Myocyte (in vitro differentiated cells): ENCODE results near the gene UMODL1. TPM values are rescaled to one million over a fixed set of nuclear protein-coding genes. Genes with fewer than 3 reads are reported as not detected.
"Not testable (repeated sequence)": the region's sequence is repeated elsewhere in the genome, so short reads cannot be mapped to it uniquely, and the experiment has no call there.

Experiments used
- DNase-seq: peaks from one replicate; pipeline ENCODE4 v3.0.0-alpha.2; 2012; ENCODE audit warnings: low read depth
- total RNA-seq: library from RNA; depleted of rRNA; stranded (reverse); fragments of >200 nt; gene quantifications from 2 replicates; pipeline ENCODE4 v1.2.3, GENCODE V29; 2014

The UMODL1 gene
- total RNA-seq, 1 donor from 2014 or later, result not detected

- DNase-seq, result no peak
Measured at GRCh38 chr21:42058631-42059111, 12.4 kb upstream of the UMODL1 start.

- no peak for DNase-seq
Measured at GRCh38 chr21:42059141-42059540, 12.0 kb upstream of the UMODL1 start.

GRCh38 chr21:42059721-42060120 is 11.4 kb upstream of the UMODL1 start:
- no peak for DNase-seq

GRCh38 chr21:42060166-42060565 is 11.0 kb upstream of the UMODL1 start:
- no peak for DNase-seq

- DNase-seq, result no peak
Measured at GRCh38 chr21:42061195-42061985, 9.7 kb upstream of the UMODL1 start.

- no peak for DNase-seq
Measured at GRCh38 chr21:42061986-42062235, 9.2 kb upstream of the UMODL1 start.

- DNase-seq, result no peak
Measured at GRCh38 chr21:42062236-42063022, 8.7 kb upstream of the UMODL1 start.

GRCh38 chr21:42063191-42063570 is 7.9 kb upstream of the UMODL1 start:
- no peak for DNase-seq

GRCh38 chr21:42063571-42064521 is 7.3 kb upstream of the UMODL1 start:
- no peak for DNase-seq

GRCh38 chr21:42066521-42066920 is 4.6 kb upstream of the UMODL1 start:
- DNase-seq, result no peak

- no peak for DNase-seq
Measured at GRCh38 chr21:42067531-42068255, 3.4 kb upstream of the UMODL1 start.

- no peak for DNase-seq
Measured at GRCh38 chr21:42068256-42068545, 2.9 kb upstream of the UMODL1 start.

GRCh38 chr21:42068592-42068991 is 2.5 kb upstream of the UMODL1 start:
- no peak for DNase-seq

GRCh38 chr21:42069327-42069726 is 1.8 kb upstream of the UMODL1 start:
- no peak for DNase-seq

GRCh38 chr21:42069843-42070242 is 1.3 kb upstream of the UMODL1 start:
- DNase-seq, result no peak

- no peak for DNase-seq
Measured at GRCh38 chr21:42073145-42074099, 2.3 kb downstream of the UMODL1 start.

GRCh38 chr21:42075686-42076471 is 4.8 kb downstream of the UMODL1 start:
- no peak for DNase-seq

- DNase-seq, result not testable (repeated sequence)
Measured at GRCh38 chr21:42077685-42078238, 6.6 kb downstream of the UMODL1 start.
